C4-2B (cell line): ENCODE results near the gene TMPRSS15.

Experiments
- ZFX ChIP-seq: fragments of 450-650 bp; IDR thresholded peaks from 2 replicates; pipeline ENCODE4 v1.6.1; 2017
- TF ChIP-seq, protein P1 (sequence below): fragments of 450-650 bp; conservative IDR thresholded peaks from 2 replicates; pipeline ENCODE4 v1.5.1; 2017; ENCODE audit warnings: mild to moderate bottlenecking

DNA sequence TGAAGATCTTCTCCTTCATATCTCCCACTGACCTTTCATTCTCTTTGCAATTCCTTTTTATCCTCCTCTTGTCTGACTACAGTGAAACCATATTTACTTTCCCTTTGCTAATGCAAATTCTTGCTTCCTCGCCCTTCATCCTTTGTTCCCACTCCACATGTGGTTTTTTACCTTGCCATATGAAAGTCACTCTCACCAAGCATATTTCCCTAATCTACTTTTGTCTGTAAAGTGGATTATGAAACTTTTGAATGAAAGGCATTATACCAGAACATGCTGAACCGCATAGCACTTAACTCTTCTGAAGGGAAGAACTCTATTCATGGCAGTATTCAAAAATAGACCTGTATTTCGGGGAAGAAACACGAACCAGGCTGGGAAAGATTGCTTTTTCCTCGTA is 8.0 kb upstream of the TMPRSS15 start:
- TF ChIP-seq, protein P1, sequence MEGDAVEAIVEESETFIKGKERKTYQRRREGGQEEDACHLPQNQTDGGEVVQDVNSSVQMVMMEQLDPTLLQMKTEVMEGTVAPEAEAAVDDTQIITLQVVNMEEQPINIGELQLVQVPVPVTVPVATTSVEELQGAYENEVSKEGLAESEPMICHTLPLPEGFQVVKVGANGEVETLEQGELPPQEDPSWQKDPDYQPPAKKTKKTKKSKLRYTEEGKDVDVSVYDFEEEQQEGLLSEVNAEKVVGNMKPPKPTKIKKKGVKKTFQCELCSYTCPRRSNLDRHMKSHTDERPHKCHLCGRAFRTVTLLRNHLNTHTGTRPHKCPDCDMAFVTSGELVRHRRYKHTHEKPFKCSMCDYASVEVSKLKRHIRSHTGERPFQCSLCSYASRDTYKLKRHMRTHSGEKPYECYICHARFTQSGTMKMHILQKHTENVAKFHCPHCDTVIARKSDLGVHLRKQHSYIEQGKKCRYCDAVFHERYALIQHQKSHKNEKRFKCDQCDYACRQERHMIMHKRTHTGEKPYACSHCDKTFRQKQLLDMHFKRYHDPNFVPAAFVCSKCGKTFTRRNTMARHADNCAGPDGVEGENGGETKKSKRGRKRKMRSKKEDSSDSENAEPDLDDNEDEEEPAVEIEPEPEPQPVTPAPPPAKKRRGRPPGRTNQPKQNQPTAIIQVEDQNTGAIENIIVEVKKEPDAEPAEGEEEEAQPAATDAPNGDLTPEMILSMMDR = no peak
- TF ChIP-seq ZFX = no peak
